HG03442 (cell line): Measurements from ENCODE around the gene HHIPL1.

Source experiments
- ATAC-seq: cut with Tn5 transposase; IDR thresholded peaks from one replicate; pipeline ENCODE4 v1.9.1; 2021; ENCODE audit warnings: mild to moderate bottlenecking, moderate library complexity; ENCODE audit not compliant: unreplicated experiment

Gene HHIPL1

DNA sequence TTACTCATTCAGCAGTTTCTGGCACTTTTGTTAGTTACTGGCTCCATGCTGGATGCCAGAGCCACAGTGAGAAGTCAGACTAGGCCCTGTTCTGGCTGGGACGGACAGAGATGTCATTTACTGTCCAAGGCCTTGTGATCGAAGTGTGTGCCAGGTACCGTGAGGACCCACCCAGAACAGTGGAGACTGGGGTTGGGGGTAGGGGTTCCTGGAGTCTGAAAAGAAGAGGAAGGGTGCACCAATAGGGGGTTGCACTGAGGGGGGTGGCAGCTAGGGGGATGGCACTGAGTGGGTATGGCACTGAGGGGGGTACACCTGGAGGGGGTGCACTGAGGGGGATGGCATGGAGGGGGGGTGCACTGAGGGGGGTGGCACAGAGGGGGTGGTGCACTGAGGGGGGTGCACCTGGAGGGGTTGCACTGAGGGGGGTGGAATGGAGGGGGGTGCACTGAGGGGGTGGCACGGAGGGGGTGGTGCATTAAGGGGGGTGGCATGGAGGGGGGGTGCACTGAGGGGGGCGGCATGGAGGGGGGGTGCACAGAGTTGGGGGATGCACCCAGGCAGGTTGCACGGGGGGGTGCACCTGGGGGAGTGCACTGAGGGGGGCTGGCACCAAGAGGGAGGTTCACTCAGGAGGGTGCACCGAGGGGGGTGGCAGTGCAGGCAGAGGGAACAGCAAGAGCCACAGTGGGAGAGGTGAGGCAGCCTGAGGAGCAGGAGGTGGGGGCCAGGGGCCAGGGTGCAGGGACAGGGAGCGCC lies 28.6 kb downstream of the HHIPL1 start:
- ATAC-seq, result no peak

DNA sequence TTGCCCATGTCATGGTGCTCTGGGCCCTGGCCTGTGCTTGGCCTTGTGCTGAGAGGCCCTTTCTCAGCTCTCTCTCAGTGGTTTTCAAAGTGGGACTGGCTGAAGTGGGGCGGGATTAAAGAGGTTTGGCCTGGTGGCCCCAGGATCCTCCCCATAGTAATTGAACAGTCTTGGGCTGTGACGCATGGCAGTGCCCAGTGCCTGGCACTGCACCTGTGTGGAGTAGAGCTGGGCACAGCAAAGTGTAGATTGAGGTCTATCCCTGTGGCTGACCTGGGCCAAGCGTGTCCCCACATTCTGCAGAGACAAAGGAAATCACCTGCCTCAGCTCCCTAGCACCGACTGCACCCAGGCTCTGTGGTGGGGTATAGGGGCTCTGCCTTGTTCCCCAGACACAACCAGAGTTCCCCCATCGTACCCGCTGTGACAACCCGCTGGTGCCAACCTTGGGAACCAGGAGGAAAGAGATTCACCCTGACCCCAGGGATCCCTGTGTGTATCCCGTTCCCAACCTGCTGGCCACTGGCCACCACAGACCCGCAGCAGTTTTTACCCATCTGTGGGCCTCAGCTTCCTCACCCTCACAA lies 29.2 kb downstream of the HHIPL1 start:
- ATAC-seq, result no peak

DNA sequence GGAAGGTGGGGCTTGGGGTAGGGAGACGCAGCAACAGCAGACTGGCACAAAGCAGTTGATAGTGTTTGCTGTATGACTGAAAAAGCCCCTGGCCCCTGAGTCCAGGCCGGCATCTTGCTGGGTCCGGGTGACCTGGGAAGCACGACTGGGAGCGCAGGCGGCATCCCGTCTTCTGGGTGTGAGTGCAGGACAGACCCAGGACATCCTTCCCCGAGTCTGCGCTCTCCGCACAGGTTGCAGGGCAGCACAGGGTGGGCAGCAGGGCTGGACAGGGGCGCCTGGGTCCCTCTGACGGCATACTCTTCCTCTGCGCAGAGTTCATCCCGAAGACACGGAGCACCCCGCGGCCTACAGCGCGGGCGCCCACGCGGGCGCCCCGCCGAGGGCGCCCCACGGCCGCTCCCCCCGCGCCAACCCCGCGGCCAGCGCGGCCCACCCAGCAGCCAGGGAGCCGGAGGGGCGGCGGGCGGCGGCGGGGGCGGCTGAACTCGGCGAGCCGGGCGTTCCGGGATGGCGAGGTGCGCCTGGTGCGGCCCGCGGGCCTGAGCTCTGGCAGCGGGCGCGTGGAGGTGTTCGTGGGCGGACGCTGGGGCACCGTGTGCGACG lies 29.9 kb downstream of the HHIPL1 start:
- no peak for ATAC-seq

DNA sequence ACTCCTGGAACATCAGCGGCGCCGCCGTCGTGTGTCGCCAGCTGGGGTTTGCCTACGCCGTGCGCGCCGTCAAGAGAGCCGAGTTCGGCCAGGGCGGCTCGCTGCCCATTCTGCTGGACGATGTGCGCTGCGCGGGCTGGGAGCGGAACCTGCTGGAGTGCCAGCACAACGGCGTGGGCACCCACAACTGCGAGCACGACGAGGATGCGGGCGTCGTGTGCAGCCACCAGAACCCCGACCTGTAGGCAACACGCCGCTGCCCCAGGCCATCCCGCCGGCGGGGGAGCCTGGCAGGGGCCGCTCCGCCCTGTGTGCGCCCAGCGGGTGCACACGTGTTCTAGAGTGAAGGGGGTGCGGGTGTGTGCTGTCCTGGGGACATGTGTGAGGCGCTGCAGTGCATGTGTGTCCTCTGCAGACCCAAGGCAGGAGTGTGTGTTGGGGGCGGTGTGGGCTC lies 30.5 kb downstream of the HHIPL1 start:
- ATAC-seq, result no peak

DNA sequence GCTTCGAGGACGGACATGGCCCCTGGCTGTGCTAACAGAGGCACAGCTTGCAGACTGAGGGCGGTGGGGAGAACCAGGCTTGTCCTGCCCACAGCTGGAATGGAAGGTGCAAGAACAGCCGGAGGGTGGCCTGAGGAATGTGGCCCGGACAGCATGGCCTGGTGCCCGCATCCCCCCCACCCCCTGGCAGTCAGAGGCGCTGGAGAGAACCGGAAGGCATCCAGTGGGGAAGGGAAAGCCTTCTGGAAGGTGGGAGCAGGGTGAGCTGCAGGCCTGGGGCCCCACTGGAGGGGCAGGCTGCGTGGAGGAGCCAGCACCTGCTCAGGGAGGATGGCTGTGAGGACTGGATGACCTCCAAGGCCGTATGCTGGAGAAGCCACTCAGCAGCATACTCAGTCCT lies 31.0 kb downstream of the HHIPL1 start:
- no peak for ATAC-seq

DNA sequence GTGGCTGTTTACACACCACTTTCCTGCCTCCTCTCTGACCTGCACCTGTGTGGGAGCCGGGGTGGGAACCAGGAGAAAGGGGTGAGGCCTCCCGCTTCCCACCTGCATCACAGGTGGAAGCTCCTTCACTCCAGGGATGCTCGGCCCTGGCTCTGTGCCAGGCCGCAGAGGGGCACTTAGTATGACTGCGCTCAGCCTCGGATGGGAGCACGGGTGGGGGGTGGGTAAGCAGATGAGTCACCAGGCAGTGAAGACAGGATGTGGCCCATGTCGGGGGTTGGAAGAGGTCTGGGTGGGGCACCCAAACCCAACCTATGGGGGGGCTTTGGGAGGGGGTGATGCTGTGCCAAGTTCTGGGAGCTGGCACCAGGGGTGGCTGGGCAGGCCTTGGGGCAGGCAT lies 31.7 kb downstream of the HHIPL1 start:
- no peak for ATAC-seq

DNA sequence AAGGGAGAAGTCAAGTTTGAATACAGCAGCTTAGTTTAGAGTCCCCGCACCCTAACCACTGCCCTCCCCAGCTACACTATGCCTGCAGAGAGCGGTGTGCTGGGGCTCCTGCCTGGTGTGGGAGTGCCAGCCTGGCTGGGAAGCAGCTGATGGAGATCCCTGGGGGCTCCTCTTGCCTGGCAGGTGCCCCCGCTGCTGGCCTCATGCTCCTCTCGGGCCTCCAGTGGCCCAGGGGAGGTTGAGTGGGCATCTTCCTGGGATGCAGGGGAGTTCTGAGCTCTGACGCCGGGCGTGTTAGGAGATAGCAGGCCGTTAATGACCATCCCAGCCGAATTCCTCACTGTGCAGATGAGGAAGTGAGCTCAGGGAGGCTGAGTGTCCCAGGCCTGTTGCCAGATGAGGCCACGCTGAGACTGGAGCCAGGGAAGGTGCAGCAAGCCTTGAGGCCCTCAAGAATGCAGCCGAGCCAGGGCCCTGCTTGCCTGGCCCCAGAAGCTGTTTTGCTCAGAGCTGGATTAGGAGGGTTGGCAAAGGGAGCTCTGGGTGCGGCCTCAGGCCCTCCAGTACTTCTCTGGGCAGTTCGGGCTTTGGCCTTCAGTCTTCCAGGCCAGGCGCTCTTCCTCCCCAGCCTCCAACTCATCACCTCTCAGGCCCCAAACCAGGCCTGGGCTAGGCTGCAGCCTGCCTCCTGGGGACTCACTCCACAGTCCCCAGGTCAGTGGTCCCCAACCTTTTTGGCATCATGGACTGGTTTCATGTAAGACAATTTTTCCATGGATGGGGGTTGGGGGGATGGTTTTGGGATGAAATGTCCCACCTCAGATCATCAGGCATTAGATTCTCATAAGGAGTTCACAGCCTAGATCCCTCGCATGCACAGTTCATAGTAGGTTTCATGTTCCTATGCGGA lies 32.6 kb downstream of the HHIPL1 start:
- no peak for ATAC-seq

DNA sequence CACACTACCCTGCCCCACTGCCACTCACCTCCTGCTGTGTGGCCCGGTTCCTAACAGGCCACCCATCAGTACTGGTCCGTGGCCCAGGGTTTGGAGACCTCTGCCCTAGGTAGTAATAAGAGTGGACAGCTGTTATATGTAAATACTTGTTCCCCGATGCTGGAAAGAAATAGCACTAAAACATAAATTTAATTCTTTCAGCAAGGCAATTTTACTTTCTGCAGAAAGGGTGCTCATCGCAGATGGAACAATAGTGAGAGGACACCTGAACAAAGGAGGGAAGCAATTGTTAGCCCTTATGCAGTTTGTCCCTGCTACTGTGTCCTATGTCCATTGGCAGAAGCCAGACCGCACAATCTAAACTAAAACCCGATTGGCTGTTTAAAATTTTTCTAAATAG lies 33.3 kb downstream of the HHIPL1 start:
- no peak for ATAC-seq

DNA sequence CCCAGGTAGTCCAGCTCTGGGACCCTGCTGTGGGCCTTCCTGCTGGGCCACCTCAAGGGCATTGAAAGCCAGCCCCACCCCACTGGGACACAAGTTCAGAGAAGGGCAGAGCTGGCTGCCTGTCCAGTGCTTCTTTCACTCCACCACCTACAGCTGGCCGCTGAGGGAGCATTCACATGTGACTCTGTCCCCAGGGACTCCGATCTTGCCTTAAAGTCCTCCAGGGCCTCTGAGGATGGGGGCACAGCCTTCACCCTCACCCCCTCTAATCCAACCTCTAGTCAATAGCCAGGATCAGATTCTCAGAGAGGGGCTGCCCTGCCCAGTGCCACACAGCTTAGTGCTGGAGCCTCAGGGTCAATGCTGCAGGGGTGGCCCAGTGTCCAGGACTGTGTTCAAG lies 34.2 kb downstream of the HHIPL1 start:
- no peak for ATAC-seq

DNA sequence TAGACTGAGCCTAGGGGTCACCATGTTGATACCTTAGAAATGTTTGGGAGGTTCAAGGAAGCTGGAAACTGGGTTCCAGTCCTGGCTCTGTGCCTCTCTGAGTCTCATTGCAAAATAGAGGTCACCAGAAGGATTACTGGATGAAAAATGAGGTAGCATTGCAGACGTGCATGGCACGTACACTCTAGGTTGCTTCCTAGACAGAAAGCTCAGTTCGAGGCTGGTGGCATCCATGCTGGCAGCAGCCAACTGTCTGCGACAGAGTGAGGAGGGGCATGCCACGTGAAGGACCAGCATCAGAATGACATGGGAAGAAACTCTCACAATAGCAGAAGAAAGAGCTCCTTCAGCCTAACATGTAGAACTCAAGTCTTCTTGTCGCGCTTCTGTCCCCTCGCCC lies 34.6 kb downstream of the HHIPL1 start:
- ATAC-seq, result no peak

DNA sequence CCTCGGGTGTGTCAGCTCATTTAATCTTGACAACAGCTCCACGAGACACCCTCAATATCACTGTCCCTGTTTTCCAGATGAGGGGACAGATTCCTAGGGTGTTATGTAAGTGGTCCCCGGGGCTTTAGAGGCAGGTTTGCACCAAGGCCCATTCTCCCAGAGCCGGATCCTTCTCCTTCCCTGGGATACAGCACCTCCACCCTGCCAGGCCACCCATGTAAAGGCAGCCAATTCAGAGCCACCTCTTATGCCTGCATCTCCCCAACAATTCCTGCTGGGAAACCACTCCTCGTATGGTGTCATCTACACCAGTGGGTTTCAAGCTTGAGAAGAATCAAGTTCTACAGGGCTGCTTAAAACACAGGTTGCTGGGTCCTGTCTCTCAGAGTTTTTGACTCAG lies 35.1 kb downstream of the HHIPL1 start:
- no peak for ATAC-seq

DNA sequence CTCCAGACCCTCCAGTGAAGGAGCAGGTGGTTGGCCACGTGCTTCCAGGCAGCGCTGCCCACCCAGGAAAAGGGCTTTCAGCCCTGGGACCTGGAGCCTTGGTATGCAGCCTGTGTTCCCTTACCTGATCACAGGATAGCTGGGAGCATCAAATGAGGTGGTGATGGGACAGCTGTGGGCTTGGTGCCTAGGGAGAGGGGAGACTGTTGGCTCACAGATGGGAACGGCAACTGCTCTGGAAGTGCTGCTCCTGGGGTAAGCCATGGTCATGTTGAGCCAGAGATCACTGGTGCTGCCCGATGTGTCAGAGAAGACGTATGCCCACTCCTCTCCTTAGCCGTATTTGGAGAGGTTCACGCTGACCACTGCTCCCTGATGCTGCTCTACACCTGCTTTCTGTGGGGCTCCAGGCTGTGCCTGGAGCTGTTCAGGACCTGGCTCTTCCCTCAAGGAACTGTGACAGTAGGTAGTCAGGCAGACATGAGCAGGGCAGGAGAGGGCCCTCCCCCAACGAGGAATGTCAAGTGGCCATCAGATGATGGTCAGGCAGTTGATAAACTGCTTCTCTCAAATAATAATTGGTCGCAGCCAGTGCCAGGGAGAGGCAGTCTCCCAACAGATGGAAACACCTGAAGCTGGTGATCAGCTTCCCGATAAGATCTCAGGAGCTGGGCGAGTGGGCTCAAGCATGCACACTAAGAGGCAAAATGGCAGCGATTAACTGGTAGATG lies 36.3 kb downstream of the HHIPL1 start:
- ATAC-seq, result no peak

DNA sequence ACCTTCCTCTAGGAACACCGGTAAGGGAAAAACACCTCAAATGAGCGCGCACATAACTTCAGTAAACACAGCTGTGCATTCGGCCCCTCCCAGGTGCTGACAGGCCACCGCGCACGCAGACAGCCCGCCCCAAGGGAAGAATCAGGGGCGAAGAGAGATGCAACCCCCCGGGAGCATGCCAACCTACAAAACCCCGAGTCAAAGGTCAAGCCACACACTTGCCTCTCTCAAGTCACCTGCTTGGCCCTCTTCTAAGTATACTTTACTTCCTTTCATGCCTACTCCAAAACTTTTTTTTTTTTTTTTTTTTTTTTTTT lies 36.9 kb downstream of the HHIPL1 start:
- no peak for ATAC-seq

DNA sequence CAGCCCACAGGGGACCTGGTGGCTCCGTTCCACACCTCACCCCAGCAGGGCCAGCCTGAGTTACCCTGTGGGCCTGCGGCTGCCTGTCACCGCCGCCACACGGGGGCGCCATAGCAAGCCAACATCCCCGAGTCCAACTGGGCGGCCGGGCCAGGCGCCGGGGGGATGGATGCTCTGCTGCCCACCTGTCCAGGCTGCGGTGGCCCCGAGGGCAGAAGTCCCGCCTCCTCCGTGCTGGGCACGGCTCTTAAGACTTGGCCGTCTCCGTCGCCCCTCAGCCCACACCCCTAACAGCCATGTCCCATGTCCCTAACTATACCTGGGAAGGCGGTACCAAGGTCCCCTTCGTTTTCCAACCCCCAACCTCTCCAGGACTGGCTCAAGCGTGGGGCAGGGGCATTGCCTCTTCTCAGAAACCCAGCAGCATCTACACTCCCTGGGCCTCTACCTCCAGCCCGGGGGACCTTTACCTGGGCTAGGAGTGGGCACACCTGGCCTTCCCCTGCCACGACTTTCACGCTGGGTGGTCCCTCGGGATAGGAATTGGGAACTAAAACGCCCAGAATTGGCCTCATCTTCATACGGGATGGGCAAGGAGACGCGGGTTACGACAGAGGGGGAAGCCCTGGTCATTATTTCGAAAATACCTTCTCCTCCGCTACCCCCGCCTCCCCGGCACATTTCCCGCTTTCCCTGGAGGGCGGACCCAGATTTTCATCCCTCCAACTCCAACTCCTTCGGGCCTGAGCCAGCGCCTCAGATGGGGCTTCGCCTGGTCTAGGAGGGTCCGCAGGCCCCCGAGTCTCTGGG lies 38.1 kb downstream of the HHIPL1 start:
- ATAC-seq, result peak; percentile 29

DNA sequence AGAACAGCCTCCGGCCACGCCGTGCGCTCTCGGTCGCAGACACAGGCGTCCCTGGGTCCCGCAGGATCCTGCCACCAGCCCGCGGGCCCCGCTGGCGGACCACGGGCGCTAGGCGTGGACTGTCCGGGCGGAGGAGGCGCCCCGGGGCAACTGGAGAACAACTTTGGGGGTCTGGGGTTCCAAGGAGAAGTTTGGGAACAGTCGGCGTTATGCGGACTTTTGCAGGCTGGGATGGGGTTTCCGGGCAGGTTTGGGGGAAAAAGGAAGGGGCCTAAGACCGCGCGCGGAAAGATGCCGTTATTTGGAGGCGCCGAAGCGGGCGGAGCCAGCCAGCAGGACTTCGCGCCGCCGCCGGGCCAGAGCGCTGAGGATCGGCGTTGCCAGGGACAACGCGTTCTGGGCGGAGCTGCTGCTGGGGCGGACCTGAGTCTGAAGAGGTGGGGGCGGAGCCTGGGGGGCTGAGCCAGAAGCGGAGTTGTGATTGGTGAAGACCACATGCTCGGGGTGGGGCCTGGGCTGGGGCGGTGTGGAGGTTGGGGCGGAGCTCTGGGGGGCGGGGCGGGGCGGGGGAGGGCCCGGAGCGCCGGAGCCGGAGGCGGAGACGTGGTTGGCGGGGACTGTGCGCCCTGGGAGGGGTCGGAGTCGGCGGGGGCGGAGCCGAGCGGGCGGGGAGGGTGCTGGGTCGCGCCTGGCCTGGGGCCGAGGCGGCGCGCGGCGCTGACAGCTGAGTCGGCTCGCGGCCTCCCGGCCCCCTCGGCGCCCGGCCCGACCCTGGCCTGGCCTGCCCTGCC lies 38.9 kb downstream of the HHIPL1 start, which contains the start of gene CYP46A1:
Gene CYP46A1, plus strand, starts transcription at position 680 of the 791 bp plus-strand sequence. CDS start 120 bp downstream, outside the sequence.
- ATAC-seq, result peak; percentile 90

DNA sequence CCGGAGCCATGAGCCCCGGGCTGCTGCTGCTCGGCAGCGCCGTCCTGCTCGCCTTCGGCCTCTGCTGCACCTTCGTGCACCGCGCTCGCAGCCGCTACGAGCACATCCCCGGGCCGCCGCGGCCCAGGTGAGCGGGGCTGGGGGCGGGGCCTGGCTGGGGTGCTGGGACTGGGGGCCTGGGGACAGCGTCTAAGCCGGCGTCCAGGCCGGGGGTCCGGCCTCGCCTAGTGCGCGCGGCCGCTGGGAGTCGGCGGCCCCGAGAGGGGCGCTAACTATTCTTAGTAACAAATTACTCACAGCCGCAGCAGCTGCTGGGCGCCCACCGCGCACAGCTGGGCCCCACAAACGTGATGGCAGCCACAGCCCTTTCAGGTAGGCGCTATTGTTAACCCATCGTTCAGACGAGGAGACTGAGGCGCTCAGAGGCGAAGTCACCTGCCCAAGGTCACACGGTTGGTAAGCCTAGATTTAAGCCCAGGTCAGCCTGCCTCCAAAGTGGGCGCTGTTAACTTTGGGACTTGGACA lies 39.5 kb downstream of the HHIPL1 start:
- peak; percentile 26 for ATAC-seq

DNA sequence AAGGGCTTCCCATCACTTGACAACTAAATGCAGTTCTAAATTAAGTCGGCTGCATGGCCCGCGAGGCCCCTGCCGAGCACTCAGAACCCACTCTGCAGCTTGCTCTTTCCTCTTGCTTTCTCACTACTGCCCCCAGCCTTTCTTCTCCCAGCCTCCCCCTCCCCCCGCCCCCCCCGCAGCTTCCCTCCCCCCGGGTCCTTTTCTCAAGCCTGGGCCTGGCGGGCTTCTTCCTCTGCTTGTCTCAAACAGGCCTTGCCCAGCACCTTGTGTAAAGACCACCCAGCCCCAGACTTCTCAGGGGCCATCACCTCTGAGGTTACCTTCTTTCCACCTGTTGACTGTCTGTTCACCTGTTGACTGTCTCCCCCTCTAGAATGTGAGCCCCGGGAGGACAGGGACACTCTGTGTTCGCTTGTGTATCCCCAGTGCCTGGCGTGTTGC lies 40.2 kb downstream of the HHIPL1 start:
- ATAC-seq, result no peak

DNA sequence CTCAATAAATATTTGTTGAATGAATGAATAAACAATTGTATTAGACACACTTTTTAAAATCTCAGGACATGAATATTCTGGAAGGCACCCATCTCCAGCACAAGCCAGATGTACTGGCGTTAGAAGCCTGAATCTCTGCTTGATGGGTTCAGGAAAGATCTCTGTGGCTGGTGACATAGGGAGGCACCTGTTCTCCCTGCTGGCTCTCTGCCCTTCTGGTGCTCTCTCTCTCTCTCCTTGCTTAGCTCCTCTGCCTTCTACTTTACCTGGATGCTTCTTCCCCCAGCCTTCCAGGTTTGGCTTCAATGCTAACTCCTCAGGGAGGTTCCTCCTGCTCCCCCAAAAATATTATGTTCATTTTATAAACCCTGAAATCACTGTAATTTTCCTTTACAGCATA lies 40.7 kb downstream of the HHIPL1 start:
- ATAC-seq, result no peak
